ENCODE measurements around the gene KLF8. TPM values are rescaled to one million over a fixed set of nuclear protein-coding genes. Genes with fewer than 3 reads are reported as not detected.
A peak's percentile ranks its signal among the peaks of the same experiment; 100 is the strongest.

KLF8 gene
- polyA plus RNA-seq, 1 donor from 2014 or later, result 4.1 TPM

- Histone ChIP-seq H3K27ac (ENCODE audit: low read length) (no peak overlapping the region), H3K79me2 (replicated peaks; ENCODE audit: insufficient read depth, low read length) (no peaks in the 10 kb centered on the region), H4K20me1 (ENCODE audit: insufficient read depth) (no peaks in the 10 kb centered on the region), H3K9me2 (ENCODE audit: insufficient read depth, low read length) (no peaks in the 10 kb centered on the region), H2AFZ (ENCODE audit: low read depth, low read length) (no peak overlapping the region), H3K4me3 (ENCODE audit: low read length) (no peak overlapping the region), H3K9me3 (ENCODE audit: low read length) (no peaks in the 10 kb centered on the region), H3K36me3 (ENCODE audit: insufficient read depth, low read length) (no peaks in the 10 kb centered on the region), H3K9ac (ENCODE audit: low read length) (no peak overlapping the region), H3F3A (ENCODE audit: insufficient read depth, low read length, poor library complexity, severe bottlenecking) (no peaks in the 10 kb centered on the region), H3K27me3 (ENCODE audit: insufficient read depth, low read depth, low read length) (no peaks in the 10 kb centered on the region), H3K4me2 (ENCODE audit: low read length) (no peak overlapping the region)
- TF ChIP-seq EP300 (conservative IDR thresholded peaks at IDR 0.05; ENCODE audit: poor library complexity, severe bottlenecking), result no peak
- peak; percentile 80 for TF ChIP-seq SMC3 (conservative IDR thresholded peaks at IDR 0.05; ENCODE audit: poor library complexity)
- no peak for TF ChIP-seq MXI1 (conservative IDR thresholded peaks at IDR 0.05; ENCODE audit: poor library complexity, severe bottlenecking)
- TF ChIP-seq CTCF (IDR thresholded peaks at IDR 0.05; ENCODE audit: poor library complexity, severe bottlenecking), result peak; percentile 70
- TF ChIP-seq RAD21 (conservative IDR thresholded peaks at IDR 0.05), result peak; percentile 80
Observed at GRCh38 chrX:56281789-56282188, 49.6 kb downstream of the KLF8 start.

- Histone ChIP-seq H3K9ac (ENCODE audit: low read length) (no peak overlapping the region), H3K36me3 (ENCODE audit: insufficient read depth, low read length) (no peaks in the 10 kb centered on the region), H3K4me2 (ENCODE audit: low read length) (no peak overlapping the region), H3K9me2 (ENCODE audit: insufficient read depth, low read length) (no peaks in the 10 kb centered on the region), H3K27me3 (ENCODE audit: insufficient read depth, low read depth, low read length) (no peaks in the 10 kb centered on the region), H3F3A (ENCODE audit: insufficient read depth, low read length, poor library complexity, severe bottlenecking) (no peaks in the 10 kb centered on the region), H2AFZ (ENCODE audit: low read depth, low read length) (no peak overlapping the region), H3K79me2 (replicated peaks; ENCODE audit: insufficient read depth, low read length) (no peaks in the 10 kb centered on the region), H3K4me3 (ENCODE audit: low read length) (no peak overlapping the region), H3K27ac (ENCODE audit: low read length) (no peak overlapping the region), H4K20me1 (ENCODE audit: insufficient read depth) (no peaks in the 10 kb centered on the region), H3K9me3 (ENCODE audit: low read length) (no peaks in the 10 kb centered on the region)
- TF ChIP-seq RAD21 (conservative IDR thresholded peaks at IDR 0.05) (no peak), CTCF (IDR thresholded peaks at IDR 0.05; ENCODE audit: poor library complexity, severe bottlenecking) (no peak), SMC3 (conservative IDR thresholded peaks at IDR 0.05; ENCODE audit: poor library complexity) (no peak)
Observed at GRCh38 chrX:56284269-56284668, 52.1 kb downstream of the KLF8 start.

GRCh38 chrX:56288608-56289007 is 56.5 kb downstream of the KLF8 start:
- H3K79me2 ChIP-seq (replicated peaks; ENCODE audit: insufficient read depth, low read length), result no peaks in the 10 kb centered on the region

More at GRCh38 chrX:56288608-56289007, 56.5 kb downstream of the KLF8 start:
- Histone ChIP-seq H3K27ac (ENCODE audit: low read length) (no peak overlapping the region), H4K20me1 (ENCODE audit: insufficient read depth) (no peaks in the 10 kb centered on the region), H3K36me3 (ENCODE audit: insufficient read depth, low read length) (no peaks in the 10 kb centered on the region), H3K4me3 (ENCODE audit: low read length) (no peak overlapping the region), H3K9me2 (ENCODE audit: insufficient read depth, low read length) (no peaks in the 10 kb centered on the region), H2AFZ (ENCODE audit: low read depth, low read length) (no peak overlapping the region), H3F3A (ENCODE audit: insufficient read depth, low read length, poor library complexity, severe bottlenecking) (no peaks in the 10 kb centered on the region), H3K4me2 (ENCODE audit: low read length) (no peak overlapping the region), H3K9me3 (ENCODE audit: low read length) (no peaks in the 10 kb centered on the region), H3K9ac (ENCODE audit: low read length) (no peak overlapping the region), H3K27me3 (ENCODE audit: insufficient read depth, low read depth, low read length) (no peaks in the 10 kb centered on the region)
- TF ChIP-seq TAF1 (IDR thresholded peaks at IDR 0.05; ENCODE audit: low read depth) (no peak), MXI1 (conservative IDR thresholded peaks at IDR 0.05; ENCODE audit: poor library complexity, severe bottlenecking) (no peak), CTCF (IDR thresholded peaks at IDR 0.05; ENCODE audit: poor library complexity, severe bottlenecking) (no peak), SMC3 (conservative IDR thresholded peaks at IDR 0.05; ENCODE audit: poor library complexity) (no peak), REST (IDR thresholded peaks at IDR 0.05; ENCODE audit: borderline replicate concordance) (no peak), EP300 (conservative IDR thresholded peaks at IDR 0.05; ENCODE audit: poor library complexity, severe bottlenecking) (no peak), EZH2 (IDR thresholded peaks at IDR 0.05; ENCODE audit: borderline replicate concordance, insufficient read depth, low read length, poor library complexity, severe bottlenecking) (no peak), RAD21 (conservative IDR thresholded peaks at IDR 0.05) (no peak), POLR2AphosphoS5 (IDR thresholded peaks at IDR 0.05) (no peak)

All from neural cell (in vitro differentiated cells).